ENCODE data around the gene CFDP1.

DNA sequence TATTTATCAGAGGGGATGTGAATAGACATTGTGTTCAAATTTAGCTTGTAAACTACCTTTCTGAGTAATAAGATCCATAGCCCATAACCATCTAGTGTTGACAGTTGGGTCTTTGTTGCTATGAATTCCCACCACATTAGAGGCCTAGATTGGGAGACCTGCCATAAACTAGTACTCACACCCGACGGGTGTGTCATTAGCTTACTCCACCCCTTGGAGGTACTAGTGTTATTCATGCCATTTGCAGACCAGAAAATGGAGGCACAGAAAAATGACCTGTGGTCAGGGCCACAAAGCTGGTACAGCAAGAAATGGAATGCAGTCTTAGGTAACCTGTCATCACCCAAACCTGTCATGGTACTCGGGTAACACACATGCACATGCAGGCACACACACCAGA, 140.6 kb downstream of the CFDP1 start:
- TF ChIP-seq, protein P1, sequence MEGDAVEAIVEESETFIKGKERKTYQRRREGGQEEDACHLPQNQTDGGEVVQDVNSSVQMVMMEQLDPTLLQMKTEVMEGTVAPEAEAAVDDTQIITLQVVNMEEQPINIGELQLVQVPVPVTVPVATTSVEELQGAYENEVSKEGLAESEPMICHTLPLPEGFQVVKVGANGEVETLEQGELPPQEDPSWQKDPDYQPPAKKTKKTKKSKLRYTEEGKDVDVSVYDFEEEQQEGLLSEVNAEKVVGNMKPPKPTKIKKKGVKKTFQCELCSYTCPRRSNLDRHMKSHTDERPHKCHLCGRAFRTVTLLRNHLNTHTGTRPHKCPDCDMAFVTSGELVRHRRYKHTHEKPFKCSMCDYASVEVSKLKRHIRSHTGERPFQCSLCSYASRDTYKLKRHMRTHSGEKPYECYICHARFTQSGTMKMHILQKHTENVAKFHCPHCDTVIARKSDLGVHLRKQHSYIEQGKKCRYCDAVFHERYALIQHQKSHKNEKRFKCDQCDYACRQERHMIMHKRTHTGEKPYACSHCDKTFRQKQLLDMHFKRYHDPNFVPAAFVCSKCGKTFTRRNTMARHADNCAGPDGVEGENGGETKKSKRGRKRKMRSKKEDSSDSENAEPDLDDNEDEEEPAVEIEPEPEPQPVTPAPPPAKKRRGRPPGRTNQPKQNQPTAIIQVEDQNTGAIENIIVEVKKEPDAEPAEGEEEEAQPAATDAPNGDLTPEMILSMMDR (IDR thresholded peaks at IDR 0.05 in 8 of 11, conservative IDR thresholded peaks at IDR 0.05 in 3 of 11), result no peak
- TF ChIP-seq POLR2AphosphoS5 (IDR thresholded peaks at IDR 0.05), result no peak

All from spleen (tissue), 7 donors.